SK-MEL-5 (cell line): ENCODE measurements around the gene BTD. TPM values are rescaled to one million over a fixed set of nuclear protein-coding genes. Genes with fewer than 3 reads are reported as not detected.

Source experiments
- DNase-seq: peaks from one replicate; pipeline ENCODE4 v3.0.0-alpha.2; 2016; ENCODE audit warnings: low read depth, low spot score
- in situ Hi-C: cut with HindIII; loops from 2 replicates; pipeline ENCODE4 v1.10.0; 2016; ENCODE audit warnings: low sequenced_read_pairs, high pct_unique_total_duplicates, low pct_unique_long_range_greater_than_20kb
- polyA plus RNA-seq, 2 experiments: library from polyadenylated mRNA; depleted of rRNA; stranded (reverse); fragments of >200 nt; gene quantifications; 2 replicates each; pipeline ENCODE4 v1.2.3, GENCODE V29; 2015
- total RNA-seq: library from RNA; depleted of rRNA; stranded (reverse); fragments of >200 nt; shearing (Covaris generic); gene quantifications from 2 replicates; pipeline ENCODE4 v1.2.3, GENCODE V29; 2014; rRNA removed

The BTD gene, protein sequence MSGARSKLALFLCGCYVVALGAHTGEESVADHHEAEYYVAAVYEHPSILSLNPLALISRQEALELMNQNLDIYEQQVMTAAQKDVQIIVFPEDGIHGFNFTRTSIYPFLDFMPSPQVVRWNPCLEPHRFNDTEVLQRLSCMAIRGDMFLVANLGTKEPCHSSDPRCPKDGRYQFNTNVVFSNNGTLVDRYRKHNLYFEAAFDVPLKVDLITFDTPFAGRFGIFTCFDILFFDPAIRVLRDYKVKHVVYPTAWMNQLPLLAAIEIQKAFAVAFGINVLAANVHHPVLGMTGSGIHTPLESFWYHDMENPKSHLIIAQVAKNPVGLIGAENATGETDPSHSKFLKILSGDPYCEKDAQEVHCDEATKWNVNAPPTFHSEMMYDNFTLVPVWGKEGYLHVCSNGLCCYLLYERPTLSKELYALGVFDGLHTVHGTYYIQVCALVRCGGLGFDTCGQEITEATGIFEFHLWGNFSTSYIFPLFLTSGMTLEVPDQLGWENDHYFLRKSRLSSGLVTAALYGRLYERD
- total RNA-seq: 70.3 and 71.4 TPM in 2 replicates
- polyA plus RNA-seq (2015; cell fraction: cytosol; rRNA removed): 76.0 and 78.6 TPM in 2 replicates
- 17.4 and 22.1 TPM in 2 replicates for polyA plus RNA-seq (2015; cell fraction: nucleus; rRNA removed)

DNA sequence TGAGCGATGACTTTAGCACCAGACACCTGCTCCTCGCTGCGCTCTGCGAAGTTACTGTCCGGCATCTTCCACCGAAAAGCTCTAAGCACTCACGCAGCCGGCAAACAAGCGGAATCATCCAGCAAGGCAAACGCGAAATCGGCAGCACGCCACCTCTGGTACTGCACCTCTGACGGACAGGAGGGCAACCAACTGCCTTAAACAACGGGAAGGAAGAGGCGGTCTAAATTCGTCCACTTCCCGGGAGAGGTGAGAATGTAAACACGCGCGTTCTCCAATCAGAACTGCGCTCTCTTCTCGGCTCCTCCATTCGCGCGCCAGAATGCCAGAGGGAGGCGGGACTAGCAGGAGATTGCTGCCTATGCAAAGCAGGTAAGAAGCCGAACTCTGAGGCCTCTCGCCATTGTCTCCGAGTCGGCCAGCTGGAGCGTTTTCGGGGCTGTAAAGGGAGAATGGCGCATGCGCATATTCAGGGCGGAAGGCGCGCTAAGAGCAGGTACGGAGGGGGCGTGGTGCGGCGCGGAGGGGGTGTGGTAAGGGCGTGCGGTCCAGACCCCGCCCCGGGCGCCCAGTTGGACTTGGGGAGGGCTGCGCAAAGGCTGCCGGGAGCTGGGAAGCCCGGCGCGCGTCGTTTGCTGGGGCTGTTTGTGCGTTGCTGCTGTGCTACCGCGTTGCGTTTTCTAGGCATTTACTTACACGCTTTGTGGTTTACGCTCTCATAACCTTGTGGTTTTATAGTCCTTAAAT, at the start of gene BTD, which contains the start of gene HACL1:
Gene BTD (plus strand): TSS at position 347 of the 747 bp plus-strand sequence. CDS start 33,695 bp downstream, outside the sequence.
Gene HACL1 (minus strand): TSS at position 171 of the 747 bp plus-strand sequence. CDS start 106 bp downstream, at position 65.
- DNase-seq: peak; percentile 99
- in situ Hi-C loops: no loop called here

DNA sequence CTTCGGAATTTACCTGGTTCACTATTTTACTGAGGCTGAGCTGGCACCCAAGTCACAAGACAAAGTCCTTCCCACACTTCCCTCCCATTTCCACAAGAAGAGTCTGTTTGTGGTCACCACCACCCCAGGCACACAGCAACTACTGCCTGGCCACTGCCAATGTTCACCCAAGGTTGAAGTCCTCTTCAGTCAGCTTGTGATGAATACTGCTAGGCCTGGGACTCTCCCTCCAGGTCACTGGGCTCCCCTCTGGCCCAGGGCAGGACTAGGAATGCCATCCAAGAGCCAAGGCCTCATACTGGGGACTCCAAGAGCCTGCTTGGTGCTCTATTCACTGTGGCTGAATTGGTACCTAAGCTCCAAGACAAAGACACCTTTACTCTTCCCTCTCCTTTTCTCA, 49.6 kb upstream of the BTD start:
- no peak for DNase-seq
- in situ Hi-C loops: no loop called here

- DNase-seq: no peak
- in situ Hi-C loops: no loop called here
Observed at GRCh38 chr3:15553749-15554148, 47.8 kb upstream of the BTD start.

- DNase-seq: no peak
- in situ Hi-C loops: no loop called here
Observed at GRCh38 chr3:15556512-15556911, 45.0 kb upstream of the BTD start.

DNA sequence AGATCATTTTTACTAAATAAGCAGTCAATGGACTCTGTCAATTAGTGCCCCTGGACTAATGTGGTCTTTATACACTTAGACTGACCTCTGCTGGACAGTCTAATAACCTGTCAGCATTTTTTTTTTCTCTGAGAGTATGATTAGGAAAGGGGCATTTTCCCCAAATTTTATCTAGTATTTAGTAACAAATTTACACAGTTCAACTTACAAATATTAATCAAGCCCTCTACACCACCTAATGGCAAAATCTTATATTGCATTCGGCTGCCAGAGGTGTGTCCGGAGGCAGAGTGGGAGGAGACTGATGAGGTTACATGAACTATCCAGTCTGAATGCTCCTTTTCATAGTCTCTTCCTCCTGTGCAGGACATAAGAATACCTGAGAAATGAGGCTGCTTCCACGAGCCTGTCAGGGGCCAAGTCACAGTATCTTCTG, 44.0 kb upstream of the BTD start:
- DNase-seq: peak; percentile 84
- in situ Hi-C loops: no loop called here

- no peak for DNase-seq
- in situ Hi-C loops: no loop called here
Observed at GRCh38 chr3:15558581-15558980, 43.0 kb upstream of the BTD start.

- in situ Hi-C loops: no loop called here
- no peak for DNase-seq
Observed at GRCh38 chr3:15562560-15562959, 39.0 kb upstream of the BTD start.

DNA sequence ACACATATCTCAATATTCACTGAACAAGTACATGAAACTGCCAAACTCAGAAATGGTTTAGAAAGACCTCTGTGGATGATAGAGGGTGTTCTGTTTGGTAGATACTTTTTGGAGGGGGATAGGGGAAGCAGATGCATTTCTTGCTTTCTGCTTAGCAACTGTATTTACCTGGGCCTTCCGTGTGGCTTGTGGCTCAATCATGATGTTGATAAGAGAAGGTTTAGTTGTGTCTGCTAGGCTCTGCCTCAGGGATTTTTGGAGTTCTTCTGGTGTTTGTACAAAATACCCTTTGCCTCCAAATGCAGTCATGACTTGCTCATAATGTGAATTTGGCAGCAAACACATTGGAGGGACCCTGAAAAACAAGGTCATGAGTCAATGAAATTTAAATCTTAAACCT, 38.4 kb upstream of the BTD start:
- no peak for DNase-seq
- in situ Hi-C loops: no loop called here

DNA sequence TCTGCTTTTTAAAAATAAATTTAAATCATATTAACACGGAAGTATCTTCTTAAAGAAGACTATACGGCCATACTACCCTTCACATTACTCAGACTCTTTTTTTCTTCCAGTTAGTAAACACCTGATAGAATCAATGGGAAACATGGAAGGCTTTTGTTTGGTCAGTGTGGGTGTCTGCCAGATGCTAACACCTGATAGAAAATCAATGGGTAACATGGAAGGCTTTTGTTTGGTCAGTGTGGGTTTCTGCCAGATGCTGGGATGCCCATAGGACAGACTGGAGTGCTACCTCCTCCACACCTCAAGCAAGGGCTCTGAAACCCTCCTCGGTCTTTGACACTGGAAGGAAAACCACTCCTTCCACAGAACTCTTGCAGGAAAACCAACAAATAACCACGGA, 29.4 kb upstream of the BTD start:
- in situ Hi-C loops: no loop called here
- no peak for DNase-seq

DNA sequence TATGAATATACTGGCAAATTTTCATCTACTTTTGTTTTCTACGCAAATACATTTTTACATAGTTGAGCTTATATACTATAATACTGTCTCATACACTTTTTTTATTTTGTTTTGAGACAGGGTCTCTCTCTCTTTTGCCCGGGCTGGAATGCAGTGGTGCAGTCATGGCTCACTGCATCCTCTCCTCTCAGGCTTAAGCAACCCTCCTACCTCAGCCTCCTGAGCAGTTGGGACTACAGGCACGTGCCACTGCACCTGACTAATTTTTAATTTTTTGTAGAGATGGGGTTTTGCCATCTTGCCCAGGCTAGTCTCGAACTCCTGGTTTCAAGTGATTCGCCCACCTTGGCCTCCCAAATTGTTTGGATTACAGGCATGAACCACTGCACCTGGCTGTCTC, 26.1 kb upstream of the BTD start:
- DNase-seq: no peak
- in situ Hi-C loops: no loop called here

DNA sequence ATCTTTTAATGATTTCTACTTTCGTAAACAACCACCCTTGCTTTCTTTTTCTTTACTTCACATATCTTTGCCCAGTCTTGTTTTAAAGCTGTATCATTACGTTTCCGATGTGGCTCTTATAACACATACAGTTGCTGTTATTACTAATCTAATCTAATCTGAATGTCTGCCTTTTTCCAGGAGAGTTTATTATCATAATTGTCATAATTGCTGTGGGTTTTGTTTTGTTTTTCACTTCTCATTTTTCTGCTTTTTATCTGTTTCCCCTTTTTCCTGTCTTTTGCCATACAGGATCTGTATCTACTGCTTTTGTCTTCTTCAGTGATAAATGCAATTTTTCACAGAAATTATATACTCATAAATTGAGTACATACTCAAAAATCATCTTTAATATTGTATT, 25.1 kb upstream of the BTD start:
- in situ Hi-C loops: no loop called here
- no peak for DNase-seq

GRCh38 chr3:15578289-15578867, 23.2 kb upstream of the BTD start:
- in situ Hi-C loops: no loop called here
- DNase-seq: no peak

GRCh38 chr3:15579051-15579450, 22.5 kb upstream of the BTD start:
- in situ Hi-C loops: no loop called here
- no peak for DNase-seq

- in situ Hi-C loops: no loop called here
- no peak for DNase-seq
Observed at GRCh38 chr3:15581471-15582394, 19.8 kb upstream of the BTD start.

DNA sequence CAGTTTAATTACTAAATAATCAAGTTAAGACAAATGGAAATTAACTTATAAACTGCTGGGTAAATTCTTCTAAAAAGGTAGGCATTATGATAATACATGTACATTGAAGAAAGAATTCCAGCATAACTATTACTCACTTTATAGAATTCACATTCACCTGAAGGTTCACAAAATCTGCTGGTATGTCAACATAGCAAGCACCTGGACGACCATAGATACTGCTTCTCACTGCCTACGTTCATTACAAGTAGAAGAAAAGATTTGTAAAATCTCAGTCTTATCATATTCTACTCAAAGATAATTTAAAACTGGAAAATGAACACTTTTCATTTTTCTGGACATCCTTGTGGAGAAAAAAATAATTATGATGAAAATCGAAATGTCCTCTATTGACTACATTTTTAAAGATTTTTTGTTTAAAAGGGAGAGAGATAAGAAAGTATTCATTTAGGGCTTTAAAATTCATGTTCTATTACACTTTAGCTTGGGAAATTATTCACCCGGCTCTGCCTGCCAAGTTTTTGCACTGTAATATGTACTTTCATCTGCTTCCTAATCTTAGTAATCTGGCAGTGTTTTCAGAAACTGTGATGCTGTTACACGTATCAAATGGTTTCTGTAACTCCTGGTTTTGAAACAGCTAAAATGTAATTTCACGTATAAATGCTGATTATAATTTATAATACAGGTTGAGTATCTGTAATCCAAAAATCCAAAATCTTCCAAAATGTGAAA, 16.3 kb upstream of the BTD start:
- in situ Hi-C loops: no loop called here
- DNase-seq: no peak

DNA sequence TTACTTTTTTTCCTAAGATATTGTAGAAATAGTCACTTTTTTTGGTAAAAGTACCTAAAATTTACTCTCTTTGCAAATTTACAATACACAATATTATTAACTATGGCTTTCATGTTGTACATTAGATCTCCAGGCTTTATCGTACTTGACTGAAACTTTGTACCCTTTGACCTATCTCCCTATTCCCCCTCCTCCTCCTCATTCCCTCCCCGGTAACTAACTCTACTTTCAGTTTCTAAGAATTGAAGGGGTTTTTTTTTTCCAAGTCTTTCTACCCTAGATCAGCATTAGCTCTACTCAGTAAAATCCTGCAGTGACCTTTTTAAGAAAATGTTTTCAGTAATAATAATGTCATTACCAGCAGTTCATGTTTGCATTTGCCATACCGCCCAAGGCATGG, 10.3 kb upstream of the BTD start:
- DNase-seq: no peak
- in situ Hi-C loops: no loop called here
